HG02938 (cell line): ENCODE data around the gene TMC7.

Experiments
- ATAC-seq: cut with Tn5 transposase; IDR thresholded peaks from one replicate; pipeline ENCODE4 v1.9.1; 2021; ENCODE audit warnings: mild to moderate bottlenecking, moderate library complexity; ENCODE audit not compliant: unreplicated experiment

The TMC7 gene

GRCh38 chr16:19021747-19022146, 38.0 kb downstream of the TMC7 start:
- no peak for ATAC-seq

- no peak for ATAC-seq
Observed at GRCh38 chr16:19027416-19027815, 43.7 kb downstream of the TMC7 start.

GRCh38 chr16:19029980-19030379, 46.2 kb downstream of the TMC7 start:
- no peak for ATAC-seq

GRCh38 chr16:19031738-19032137, 48.0 kb downstream of the TMC7 start:
- no peak for ATAC-seq

GRCh38 chr16:19033761-19034160, 50.0 kb downstream of the TMC7 start:
- ATAC-seq: no peak

- ATAC-seq: no peak
Observed at GRCh38 chr16:19040400-19040799, 56.7 kb downstream of the TMC7 start.

- ATAC-seq: no peak
Observed at GRCh38 chr16:19044769-19045168, 61.0 kb downstream of the TMC7 start.

- no peak for ATAC-seq
Observed at GRCh38 chr16:19046062-19046461, 62.3 kb downstream of the TMC7 start.

- no peak for ATAC-seq
Observed at GRCh38 chr16:19062706-19063105, 79.0 kb downstream of the TMC7 start.

GRCh38 chr16:19066988-19067348, 83.2 kb downstream of the TMC7 start:
- ATAC-seq: no peak

- ATAC-seq: peak; percentile 92
Observed at GRCh38 chr16:19067349-19068236, 83.9 kb downstream of the TMC7 start, which contains the start of gene COQ7. COQ7 (plus strand) TSS chr16:19067614; CDS start chr16:19067665, 51 bp downstream.

- no peak for ATAC-seq
Observed at GRCh38 chr16:19068237-19068815, 84.6 kb downstream of the TMC7 start.

GRCh38 chr16:19071811-19072777, 88.4 kb downstream of the TMC7 start:
- ATAC-seq: no peak

- no peak for ATAC-seq
Observed at GRCh38 chr16:19073344-19073743, 89.6 kb downstream of the TMC7 start.

GRCh38 chr16:19073863-19074262, 90.1 kb downstream of the TMC7 start:
- no peak for ATAC-seq

GRCh38 chr16:19075511-19075910, 91.8 kb downstream of the TMC7 start:
- ATAC-seq: no peak

GRCh38 chr16:19077879-19078278, 94.1 kb downstream of the TMC7 start:
- ATAC-seq: no peak

- ATAC-seq: no peak
Observed at GRCh38 chr16:19083670-19084069, 99.9 kb downstream of the TMC7 start.

GRCh38 chr16:19084139-19084538, 100.4 kb downstream of the TMC7 start:
- ATAC-seq: no peak

- ATAC-seq: no peak
Observed at GRCh38 chr16:19084879-19085278, 101.1 kb downstream of the TMC7 start.

- no peak for ATAC-seq
Observed at GRCh38 chr16:19085679-19086200, 102.0 kb downstream of the TMC7 start.
